Sigmoid colon (tissue), 7 donors: ENCODE data around the gene RASGEF1B. TPM values are rescaled to one million over a fixed set of nuclear protein-coding genes. Genes with fewer than 3 reads are reported as not detected.

Experiments used
- DNase-seq: peaks from one replicate; pipeline ENCODE4 v3.0.0-alpha.2; 2019
- H3K27ac ChIP-seq, 4 donors: fragments of 200-600 bp; sonication (generic); one replicate each; pipeline ENCODE4 v1.5.1; 2016 to 2019; ENCODE audit warnings: mild to moderate bottlenecking in 1 of 4
- H3K27me3 ChIP-seq, 3 donors: fragments of 200-600 bp; sonication (generic); one replicate each; pipeline ENCODE4 v1.5.1; 2019; ENCODE audit warnings: mild to moderate bottlenecking in 1 of 3
- H3K36me3 ChIP-seq, 4 donors: fragments of 200-600 bp; sonication (generic); one replicate each; pipeline ENCODE4 v1.5.1; 2016 to 2019
- H3K4me1 ChIP-seq, 4 donors: fragments of 200-600 bp; sonication (generic); one replicate each; pipeline ENCODE4 v1.5.1; 2017 to 2019
- H3K4me3 ChIP-seq, 4 donors: fragments of 200-600 bp; sonication (generic); one replicate each; pipeline ENCODE4 v1.5.1; 2017 to 2019; ENCODE audit warnings: mild to moderate bottlenecking in 2 of 4, moderate library complexity in 1 of 4
- H3K9me3 ChIP-seq, 4 donors: fragments of 200-600 bp in 3 of 4; sonication (generic) in 3 of 4; one replicate each; pipeline versions ENCODE4 v1.5.1 to v1.6.1; 2013 to 2019
- EP300 ChIP-seq, 4 donors: sonication (generic); formaldehyde crosslinking; IDR thresholded peaks; one replicate each; pipeline ENCODE4 v1.6.1; 2017; ENCODE audit warnings: antibody characterized with exemption in 4 of 4
- POLR2A ChIP-seq, 2 donors: fragments of 450-650 bp; IDR thresholded peaks; one replicate each; pipeline ENCODE4 v1.6.1; 2016; ENCODE audit warnings: antibody characterized with exemption in 2 of 2, mild to moderate bottlenecking in 2 of 2, moderate library complexity in 2 of 2
- POLR2AphosphoS5 ChIP-seq, 4 donors: sonication (generic); formaldehyde crosslinking; IDR thresholded peaks; one replicate each; pipeline ENCODE4 v1.6.1; 2017; ENCODE audit warnings: antibody characterized with exemption in 4 of 4
- WGBS, 2 donors: extraction: QIAGEN DNeasy Blood & Tissue Kit; methylation state at CpG; one replicate each; pipeline ENCODE4 v1.1.7; 2013; 5-methylcytosine and 5-hydroxymethylcytosine counted together
- intact Hi-C: fragments of 100-400 bp; cut with DNase I; formaldehyde crosslinking; loops from one replicate; pipeline ENCODE4 v1.15.1; 2023
- polyA plus RNA-seq, 3 donors: library from polyadenylated mRNA; stranded (reverse); fragments of 200-250 nt; gene quantifications; one replicate each; pipeline ENCODE4 v1.2.3, GENCODE V29; 2013
- total RNA-seq, 4 donors: library from RNA; depleted of rRNA; stranded (reverse); fragments of >200 nt; gene quantifications; one replicate each; pipeline ENCODE4 v1.1.0, GENCODE V29; 2016
- TF ChIP-seq, protein P1 (sequence below), 4 experiments: fragments of 450-650 bp in 3 of 4; fragments of 200-600 bp in 1 of 4; IDR thresholded peaks; one replicate each; pipeline ENCODE4 v1.5.1; 2016 to 2019; ENCODE audit warnings: antibody characterized with exemption in 4 of 4, mild to moderate bottlenecking in 3 of 4, moderate library complexity in 2 of 4
- donor health status: healthy with polysubstance abuse.
- donor health status: Bipolar disorder and iron deficiency.
- donor health status: healthy.

Gene RASGEF1B
- total and polyA plus RNA-seq, 7 donors = 5.0 to 12.1 (median 10.3) TPM

GRCh38 chr4:81428002-81428401 is 43.7 kb downstream of the RASGEF1B start:
- peaks cover 0 to 12% (median 0%) of the 10 kb centered on the region in 4 donors for H3K4me1 ChIP-seq
- WGBS, 2 donors = 84 to 85% methylated on average over 3 of the region's 3 CpGs
- H3K27ac ChIP-seq = no peak overlapping the region
- no peak overlapping the region for H3K4me3 ChIP-seq
- no peak for DNase-seq
- H3K36me3 ChIP-seq = peaks cover 0 to 39% (median 4%) of the 10 kb centered on the region in 4 donors
- no peaks in the 10 kb centered on the region for H3K9me3 ChIP-seq
- TF ChIP-seq, protein P1, sequence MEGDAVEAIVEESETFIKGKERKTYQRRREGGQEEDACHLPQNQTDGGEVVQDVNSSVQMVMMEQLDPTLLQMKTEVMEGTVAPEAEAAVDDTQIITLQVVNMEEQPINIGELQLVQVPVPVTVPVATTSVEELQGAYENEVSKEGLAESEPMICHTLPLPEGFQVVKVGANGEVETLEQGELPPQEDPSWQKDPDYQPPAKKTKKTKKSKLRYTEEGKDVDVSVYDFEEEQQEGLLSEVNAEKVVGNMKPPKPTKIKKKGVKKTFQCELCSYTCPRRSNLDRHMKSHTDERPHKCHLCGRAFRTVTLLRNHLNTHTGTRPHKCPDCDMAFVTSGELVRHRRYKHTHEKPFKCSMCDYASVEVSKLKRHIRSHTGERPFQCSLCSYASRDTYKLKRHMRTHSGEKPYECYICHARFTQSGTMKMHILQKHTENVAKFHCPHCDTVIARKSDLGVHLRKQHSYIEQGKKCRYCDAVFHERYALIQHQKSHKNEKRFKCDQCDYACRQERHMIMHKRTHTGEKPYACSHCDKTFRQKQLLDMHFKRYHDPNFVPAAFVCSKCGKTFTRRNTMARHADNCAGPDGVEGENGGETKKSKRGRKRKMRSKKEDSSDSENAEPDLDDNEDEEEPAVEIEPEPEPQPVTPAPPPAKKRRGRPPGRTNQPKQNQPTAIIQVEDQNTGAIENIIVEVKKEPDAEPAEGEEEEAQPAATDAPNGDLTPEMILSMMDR (IDR thresholded peaks at IDR 0.05) = no peak
- TF ChIP-seq EP300 (IDR thresholded peaks at IDR 0.05) (no peak), POLR2A (IDR thresholded peaks at IDR 0.05) (no peak), POLR2AphosphoS5 (IDR thresholded peaks at IDR 0.05) (no peak)
- intact Hi-C loops = no loop called here
- no peaks in the 10 kb centered on the region for H3K27me3 ChIP-seq

DNA sequence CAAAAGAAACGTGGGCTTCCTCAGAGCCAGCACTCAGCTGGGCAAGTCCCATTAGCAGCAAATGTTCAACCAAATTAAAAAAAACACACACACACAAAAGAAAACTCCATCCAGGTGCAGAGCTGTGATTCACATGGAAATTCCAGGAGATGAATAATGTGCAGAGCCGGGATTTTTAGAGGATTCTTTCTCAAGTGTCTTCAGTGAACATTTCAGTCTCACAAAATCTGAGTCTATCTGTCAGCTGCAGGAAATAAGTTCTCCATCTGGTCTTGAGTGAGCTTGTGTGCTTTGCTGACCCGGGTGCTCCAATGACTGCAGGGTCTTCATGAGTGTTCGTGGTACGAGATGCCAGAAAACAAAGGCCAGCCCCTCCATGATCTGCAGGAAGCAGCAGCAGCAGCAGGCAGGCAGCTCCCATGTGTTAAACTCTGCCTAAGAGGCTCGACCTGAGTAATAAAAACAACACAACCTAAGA is 44.3 kb downstream of the RASGEF1B start:
- 62 to 66% methylated on average over 6 of the region's 6 CpGs for WGBS, 2 donors
- intact Hi-C loops = no loop called here
- H3K36me3 ChIP-seq = peaks cover 0 to 33% (median 4%) of the 10 kb centered on the region in 4 donors
- TF ChIP-seq EP300 (IDR thresholded peaks at IDR 0.05) (no peak), POLR2AphosphoS5 (IDR thresholded peaks at IDR 0.05) (no peak), POLR2A (IDR thresholded peaks at IDR 0.05) (no peak)
- TF ChIP-seq, protein P1 (IDR thresholded peaks at IDR 0.05) = no peak
- no peaks in the 10 kb centered on the region for H3K9me3 ChIP-seq
- no peak overlapping the region for H3K4me3 ChIP-seq
- peaks cover 0 to 12% (median 0%) of the 10 kb centered on the region in 4 donors for H3K4me1 ChIP-seq
- DNase-seq = no peak
- H3K27me3 ChIP-seq = no peaks in the 10 kb centered on the region
- H3K27ac ChIP-seq = no peak overlapping the region

- no peak overlapping the region for H3K27ac ChIP-seq
- peaks cover 0 to 12% (median 0%) of the 10 kb centered on the region in 4 donors for H3K4me1 ChIP-seq
- no peak overlapping the region for H3K4me3 ChIP-seq
- H3K27me3 ChIP-seq = no peaks in the 10 kb centered on the region
- no peak for TF ChIP-seq POLR2AphosphoS5 (IDR thresholded peaks at IDR 0.05)
- no peak for TF ChIP-seq EP300 (IDR thresholded peaks at IDR 0.05)
- TF ChIP-seq POLR2A (IDR thresholded peaks at IDR 0.05) = no peak
- TF ChIP-seq, protein P1 (IDR thresholded peaks at IDR 0.05) = no peak
- intact Hi-C loops = no loop called here
- H3K9me3 ChIP-seq = no peaks in the 10 kb centered on the region
- WGBS, 2 donors = 69 to 73% methylated on average over 1 of the region's 1 CpG
- DNase-seq = no peak
- peaks cover 0 to 27% (median 4%) of the 10 kb centered on the region in 4 donors for H3K36me3 ChIP-seq
These were observed 44.9 kb downstream of the RASGEF1B start for GRCh38 chr4:81426770-81427289.

DNA sequence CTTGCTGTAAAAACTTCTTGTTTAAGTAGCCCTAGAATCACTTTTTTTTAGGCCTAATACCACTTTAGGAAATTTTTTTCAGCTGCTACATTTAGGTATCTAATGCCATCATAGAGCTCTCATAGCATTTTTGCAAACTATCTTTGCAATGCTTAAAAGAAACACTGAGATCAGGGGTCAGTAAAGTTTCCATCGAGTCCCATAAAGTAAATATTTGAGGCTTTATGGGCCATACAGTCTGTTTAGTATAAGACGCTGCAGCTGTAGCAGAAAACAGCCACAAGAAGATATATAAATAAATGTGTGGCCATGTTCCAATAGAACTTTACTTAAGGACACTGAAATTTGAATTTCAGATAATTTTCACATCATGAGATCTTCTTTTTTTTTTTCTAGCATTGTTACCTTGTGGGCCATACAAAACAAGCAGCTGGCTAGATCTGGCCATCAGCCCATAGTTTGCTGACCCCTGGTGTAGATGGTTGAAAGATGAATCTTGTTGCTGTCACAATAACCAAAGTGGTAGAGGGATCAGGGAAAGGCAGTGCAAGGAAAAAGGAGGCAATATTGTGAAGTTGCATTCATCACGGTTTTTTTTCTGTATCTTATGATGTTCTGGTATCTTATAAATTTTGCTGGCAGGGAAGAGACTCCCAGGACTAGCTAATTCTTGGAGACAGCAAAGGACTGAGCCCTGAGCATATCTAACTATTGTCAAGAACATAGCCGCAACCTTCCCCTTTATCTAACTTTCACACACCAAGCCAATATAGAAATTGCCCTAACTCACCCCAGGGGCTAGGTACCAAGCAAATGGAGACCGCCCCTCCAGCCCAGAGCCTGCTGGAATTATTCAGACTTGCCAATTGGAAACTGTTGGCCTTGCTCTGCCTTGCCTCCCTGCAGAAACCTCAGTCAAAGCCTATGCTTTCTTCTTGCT is 46.6 kb downstream of the RASGEF1B start:
- Histone ChIP-seq H3K27me3 (no peaks in the 10 kb centered on the region), H3K4me3 (no peak overlapping the region), H3K9me3 (no peaks in the 10 kb centered on the region), H3K4me1 (peaks cover 0 to 12% (median 0%) of the 10 kb centered on the region in 4 donors), H3K27ac (no peak overlapping the region), H3K36me3 (peaks cover 0 to 10% (median 3%) of the 10 kb centered on the region in 4 donors)
- intact Hi-C loops = no loop called here
- 64 to 73% methylated on average over 5 of the region's 5 CpGs for WGBS, 2 donors
- DNase-seq = no peak
- TF ChIP-seq POLR2AphosphoS5 (IDR thresholded peaks at IDR 0.05) = no peak
- TF ChIP-seq, protein P1 (IDR thresholded peaks at IDR 0.05) = no peak
- TF ChIP-seq EP300 (IDR thresholded peaks at IDR 0.05) = no peak
- TF ChIP-seq POLR2A (IDR thresholded peaks at IDR 0.05) = no peak
